SK-N-SH (cell line): Measurements from ENCODE around the gene RNF130. TPM values are rescaled to one million over a fixed set of nuclear protein-coding genes. Genes with fewer than 3 reads are reported as not detected.

ENCODE experiments used
- CTCF ChIA-PET: fragments of 300-600, 350-600 bp; formaldehyde crosslinking; extraction: SDS; loops from one replicate; lab custom pipeline; 2021; lab: Yijun Ruan, JAX
- POLR2A ChIA-PET: fragments of 350-600 bp; sonication (Branson Sonifier 250); formaldehyde crosslinking; extraction: SDS; loops from one replicate; lab custom pipeline; 2020; ENCODE audit warnings: antibody characterized with exemption, inconsistent platforms; lab: Yijun Ruan, JAX
- DNase-seq: peaks from one replicate; pipeline ENCODE4 v3.0.0; 2012
- H2AFZ ChIP-seq: fragments of 200-600 bp; sonication (generic); 2 replicates; pipeline ENCODE4 v1.8.1; 2016; ENCODE audit warnings: antibody characterized with exemption, mild to moderate bottlenecking, low read depth
- H3F3A ChIP-seq: fragments of 200-600 bp; sonication (generic); replicated peaks from 2 replicates; pipeline ENCODE3; 2016; ENCODE audit warnings: antibody characterized with exemption, mild to moderate bottlenecking; ENCODE audit not compliant: insufficient read depth
- H3K27ac ChIP-seq, 2 experiments: fragments of 200-500 bp in 1 of 2; fragments of 200-600 bp in 1 of 2; sonication (Bioruptor generic) in 1 of 2; sonication (generic), shearing (Covaris generic) in 1 of 2; 2 replicates each; pipeline versions ENCODE4 v1.5.1 to v1.6.1; 2014 to 2016; ENCODE audit warnings: low read depth in 2 of 2, inconsistent platforms in 1 of 2, low read length in 1 of 2, mild to moderate bottlenecking in 1 of 2, mixed read lengths in 1 of 2
- H3K27me3 ChIP-seq: fragments of 200-600 bp; sonication (generic), shearing (Covaris generic); 2 replicates; pipeline ENCODE4 v1.6.1; 2016; ENCODE audit warnings: mixed run types; ENCODE audit not compliant: insufficient read depth
- H3K36me3 ChIP-seq, 2 experiments: fragments of 200-500 bp in 1 of 2; fragments of 200-600 bp in 1 of 2; sonication (Bioruptor generic) in 1 of 2; sonication (generic) in 1 of 2; replicated peaks in 1 of 2; 2 replicates each; pipeline versions ENCODE3 to v1.5.1; 2014 to 2016; ENCODE audit warnings: low read length in 1 of 2, mild to moderate bottlenecking in 1 of 2; ENCODE audit not compliant: insufficient read depth in 2 of 2, control insufficient read depth in 1 of 2
- H3K4me1 ChIP-seq, 2 experiments: fragments of 200-500 bp in 1 of 2; fragments of 200-600 bp in 1 of 2; sonication (Bioruptor generic) in 1 of 2; sonication (generic), shearing (Covaris generic) in 1 of 2; 2 replicates each; pipeline versions ENCODE4 v1.5.1 to v1.6.1; 2014 to 2016; ENCODE audit warnings: low read depth in 1 of 2, low read length in 1 of 2, mixed run types in 1 of 2; ENCODE audit not compliant: insufficient read depth in 2 of 2, control insufficient read depth in 1 of 2
- H3K4me2 ChIP-seq: fragments of 200-600 bp; sonication (generic), shearing (Covaris generic); 2 replicates; pipeline ENCODE4 v1.6.1; 2017; ENCODE audit warnings: mixed run types
- H3K4me3 ChIP-seq, 2 experiments: fragments of 200-500 bp in 1 of 2; fragments of 200-600 bp in 1 of 2; sonication (Bioruptor generic) in 1 of 2; sonication (generic), shearing (Covaris generic) in 1 of 2; 2 replicates each; pipeline versions ENCODE4 v1.5.1 to v1.8.1; 2014 to 2016; ENCODE audit warnings: low read depth in 2 of 2, inconsistent platforms in 1 of 2, low read length in 1 of 2, mild to moderate bottlenecking in 1 of 2, mixed read lengths in 1 of 2, moderate library complexity in 1 of 2
- H3K79me2 ChIP-seq: fragments of 200-600 bp; sonication (generic); 2 replicates; pipeline ENCODE4 v1.8.1; 2017; ENCODE audit warnings: mild to moderate bottlenecking; ENCODE audit not compliant: insufficient read depth
- H3K9ac ChIP-seq: fragments of 200-600 bp; sonication (generic); 2 replicates; pipeline ENCODE4 v1.6.1; 2017; ENCODE audit warnings: mixed run types
- H3K9me2 ChIP-seq: fragments of 200-600 bp; sonication (generic); 2 replicates; pipeline ENCODE4 v1.6.1; 2017; ENCODE audit warnings: mixed run types
- H3K9me3 ChIP-seq: fragments of 200-600 bp; sonication (generic); 2 replicates; pipeline ENCODE4 v1.6.1; 2017; ENCODE audit warnings: mixed run types, mild to moderate bottlenecking, moderate library complexity
- H4K20me1 ChIP-seq: fragments of 200-600 bp; sonication (generic); 2 replicates; pipeline ENCODE4 v1.6.1; 2017; ENCODE audit warnings: mild to moderate bottlenecking, mixed run types; ENCODE audit not compliant: insufficient read depth
- CHD2 ChIP-seq: fragments of 150-350 bp; IDR thresholded peaks from 2 replicates; pipeline ENCODE4 v1.6.1; 2018; ENCODE audit warnings: low read length; ENCODE audit not compliant: partially characterized antibody
- ELF1 ChIP-seq: IDR thresholded peaks from 2 replicates; pipeline ENCODE4 v1.4.0; 2012
- EZH2phosphoT487 ChIP-seq: fragments of 200-600 bp; sonication (generic); IDR thresholded peaks from 2 replicates; pipeline ENCODE4 v1.6.1; 2017; ENCODE audit warnings: low read depth, mixed run types, mild to moderate bottlenecking, antibody characterized with exemption, moderate library complexity, borderline replicate concordance
- FOSL2 ChIP-seq: IDR thresholded peaks from 2 replicates; pipeline ENCODE4 v1.4.0; 2012; ENCODE audit warnings: low read depth, mild to moderate bottlenecking, moderate library complexity, borderline replicate concordance
- FOXJ3 ChIP-seq: sonication (generic); formaldehyde crosslinking; IDR thresholded peaks from 2 replicates; pipeline ENCODE4 v1.5.1; 2020; ENCODE audit warnings: mild to moderate bottlenecking, missing genetic modification reagents
- JUND ChIP-seq: IDR thresholded peaks from 2 replicates; pipeline ENCODE4 v1.4.0; 2012
- MXI1 ChIP-seq: IDR thresholded peaks from 2 replicates; pipeline ENCODE4 v1.6.1; 2012; ENCODE audit warnings: mild to moderate bottlenecking, low read depth, low read length, improper control_type of control experiment
- NRF1 ChIP-seq: IDR thresholded peaks from 2 replicates; pipeline ENCODE4 v1.6.1; 2012; ENCODE audit warnings: low read depth, mild to moderate bottlenecking, low read length
- RAD21 ChIP-seq: IDR thresholded peaks from 2 replicates; pipeline ENCODE4 v1.6.1; 2012; ENCODE audit warnings: mild to moderate bottlenecking, low read length
- RFX5 ChIP-seq: IDR thresholded peaks from 2 replicates; pipeline ENCODE4 v1.6.1; 2012; ENCODE audit warnings: mild to moderate bottlenecking, improper control_type of control experiment, low read length
- RXRA ChIP-seq: IDR thresholded peaks from 2 replicates; pipeline ENCODE4 v1.4.0; 2012; ENCODE audit warnings: low read depth, mild to moderate bottlenecking, borderline replicate concordance
- SMC3 ChIP-seq: IDR thresholded peaks from 2 replicates; pipeline ENCODE4 v1.6.1; 2012; ENCODE audit warnings: low read depth, low read length, improper control_type of control experiment
- TAF1 ChIP-seq: IDR thresholded peaks from 2 replicates; pipeline ENCODE4 v1.6.1; 2012; ENCODE audit warnings: low read depth, mild to moderate bottlenecking, low read length, moderate library complexity, borderline replicate concordance
- TEAD4 ChIP-seq: IDR thresholded peaks from 2 replicates; pipeline ENCODE4 v1.4.0; 2012; ENCODE audit warnings: mild to moderate bottlenecking, borderline replicate concordance; ENCODE audit not compliant: insufficient read depth
- YY1 ChIP-seq: IDR thresholded peaks from 2 replicates; pipeline ENCODE4 v1.4.0; 2012; ENCODE audit warnings: low read depth, mild to moderate bottlenecking
- WGBS: methylation state at CpG from one replicate; pipeline ENCODE4 v1.1.6; 2017; ENCODE audit warnings: low lambda C conversion rate; 5-methylcytosine and 5-hydroxymethylcytosine counted together
- polyA plus RNA-seq, 3 experiments: library from polyadenylated mRNA; depleted of rRNA; stranded (reverse); fragments of >200 nt; gene quantifications; 2 replicates each; pipeline ENCODE4 v1.2.3, GENCODE V29; 2012
- TF ChIP-seq, protein P1 (sequence below): fragments of 200-600 bp; sonication (generic); IDR thresholded peaks from 2 replicates; pipeline ENCODE4 v1.6.1; 2017; ENCODE audit warnings: antibody characterized with exemption, mild to moderate bottlenecking, moderate library complexity
- TF ChIP-seq, protein P2 (sequence below): IDR thresholded peaks from 2 replicates; pipeline ENCODE4 v1.6.1; 2012; ENCODE audit warnings: mild to moderate bottlenecking, low read depth, low read length, moderate library complexity
- TF ChIP-seq, protein P3 (sequence below): fragments of 150-350 bp; IDR thresholded peaks from 2 replicates; pipeline ENCODE4 v1.6.1; 2016; ENCODE audit warnings: mild to moderate bottlenecking, low read depth, low read length
- TF ChIP-seq, protein P4 (sequence below): IDR thresholded peaks from 2 replicates; pipeline ENCODE4 v1.4.0; 2012; ENCODE audit warnings: low read depth

Gene RNF130
- polyA plus RNA-seq, 1 of the 3 experiments (the other 2 are of a cell fraction): 41.4 TPM

DNA sequence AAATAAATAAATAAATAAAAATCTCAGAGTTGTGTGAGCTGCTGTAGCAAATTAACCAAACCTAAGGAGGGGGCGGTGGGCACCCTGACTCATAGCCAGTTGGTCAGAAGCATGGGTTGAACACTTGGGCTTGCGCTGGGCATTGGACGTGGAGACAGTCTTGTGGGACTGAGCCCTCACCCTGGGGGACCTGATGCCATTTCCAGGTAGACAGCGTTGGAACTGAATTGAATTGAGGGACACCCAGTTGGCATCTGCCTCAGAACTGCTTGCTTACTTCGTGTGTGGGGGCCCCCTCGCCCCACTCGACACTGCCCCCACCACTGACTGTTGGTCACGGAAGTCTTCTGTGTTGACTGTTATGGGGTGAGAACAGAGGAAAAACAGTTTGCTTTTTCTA is 144.9 kb downstream of the RNF130 start:
- no peaks in the 10 kb centered on the region for H4K20me1 ChIP-seq
- no peak for DNase-seq
- WGBS: 83% methylated on average over 8 of the region's 8 CpGs
- H3K4me2 ChIP-seq: no peak overlapping the region
- H3K4me3 ChIP-seq: no peak overlapping the region
- no peaks in the 10 kb centered on the region for H3K36me3 ChIP-seq
- no peak overlapping the region for H2AFZ ChIP-seq
- no peaks in the 10 kb centered on the region for H3K79me2 ChIP-seq
- no peaks in the 10 kb centered on the region for H3K4me1 ChIP-seq
- H3F3A ChIP-seq: no peaks in the 10 kb centered on the region
- no peak overlapping the region for H3K9ac ChIP-seq
- TF ChIP-seq, protein P1, sequence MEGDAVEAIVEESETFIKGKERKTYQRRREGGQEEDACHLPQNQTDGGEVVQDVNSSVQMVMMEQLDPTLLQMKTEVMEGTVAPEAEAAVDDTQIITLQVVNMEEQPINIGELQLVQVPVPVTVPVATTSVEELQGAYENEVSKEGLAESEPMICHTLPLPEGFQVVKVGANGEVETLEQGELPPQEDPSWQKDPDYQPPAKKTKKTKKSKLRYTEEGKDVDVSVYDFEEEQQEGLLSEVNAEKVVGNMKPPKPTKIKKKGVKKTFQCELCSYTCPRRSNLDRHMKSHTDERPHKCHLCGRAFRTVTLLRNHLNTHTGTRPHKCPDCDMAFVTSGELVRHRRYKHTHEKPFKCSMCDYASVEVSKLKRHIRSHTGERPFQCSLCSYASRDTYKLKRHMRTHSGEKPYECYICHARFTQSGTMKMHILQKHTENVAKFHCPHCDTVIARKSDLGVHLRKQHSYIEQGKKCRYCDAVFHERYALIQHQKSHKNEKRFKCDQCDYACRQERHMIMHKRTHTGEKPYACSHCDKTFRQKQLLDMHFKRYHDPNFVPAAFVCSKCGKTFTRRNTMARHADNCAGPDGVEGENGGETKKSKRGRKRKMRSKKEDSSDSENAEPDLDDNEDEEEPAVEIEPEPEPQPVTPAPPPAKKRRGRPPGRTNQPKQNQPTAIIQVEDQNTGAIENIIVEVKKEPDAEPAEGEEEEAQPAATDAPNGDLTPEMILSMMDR: no peak
- TF ChIP-seq TAF1: no peak
- TF ChIP-seq ELF1: no peak
- TF ChIP-seq RXRA: no peak
- no peak for TF ChIP-seq TEAD4
- TF ChIP-seq EZH2phosphoT487: no peak
- no peak for TF ChIP-seq RAD21
- TF ChIP-seq YY1: no peak
- TF ChIP-seq, protein P2, sequence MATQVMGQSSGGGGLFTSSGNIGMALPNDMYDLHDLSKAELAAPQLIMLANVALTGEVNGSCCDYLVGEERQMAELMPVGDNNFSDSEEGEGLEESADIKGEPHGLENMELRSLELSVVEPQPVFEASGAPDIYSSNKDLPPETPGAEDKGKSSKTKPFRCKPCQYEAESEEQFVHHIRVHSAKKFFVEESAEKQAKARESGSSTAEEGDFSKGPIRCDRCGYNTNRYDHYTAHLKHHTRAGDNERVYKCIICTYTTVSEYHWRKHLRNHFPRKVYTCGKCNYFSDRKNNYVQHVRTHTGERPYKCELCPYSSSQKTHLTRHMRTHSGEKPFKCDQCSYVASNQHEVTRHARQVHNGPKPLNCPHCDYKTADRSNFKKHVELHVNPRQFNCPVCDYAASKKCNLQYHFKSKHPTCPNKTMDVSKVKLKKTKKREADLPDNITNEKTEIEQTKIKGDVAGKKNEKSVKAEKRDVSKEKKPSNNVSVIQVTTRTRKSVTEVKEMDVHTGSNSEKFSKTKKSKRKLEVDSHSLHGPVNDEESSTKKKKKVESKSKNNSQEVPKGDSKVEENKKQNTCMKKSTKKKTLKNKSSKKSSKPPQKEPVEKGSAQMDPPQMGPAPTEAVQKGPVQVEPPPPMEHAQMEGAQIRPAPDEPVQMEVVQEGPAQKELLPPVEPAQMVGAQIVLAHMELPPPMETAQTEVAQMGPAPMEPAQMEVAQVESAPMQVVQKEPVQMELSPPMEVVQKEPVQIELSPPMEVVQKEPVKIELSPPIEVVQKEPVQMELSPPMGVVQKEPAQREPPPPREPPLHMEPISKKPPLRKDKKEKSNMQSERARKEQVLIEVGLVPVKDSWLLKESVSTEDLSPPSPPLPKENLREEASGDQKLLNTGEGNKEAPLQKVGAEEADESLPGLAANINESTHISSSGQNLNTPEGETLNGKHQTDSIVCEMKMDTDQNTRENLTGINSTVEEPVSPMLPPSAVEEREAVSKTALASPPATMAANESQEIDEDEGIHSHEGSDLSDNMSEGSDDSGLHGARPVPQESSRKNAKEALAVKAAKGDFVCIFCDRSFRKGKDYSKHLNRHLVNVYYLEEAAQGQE: no peak
- no peak for TF ChIP-seq MXI1
- TF ChIP-seq JUND: no peak
- no peak for TF ChIP-seq FOSL2
- no peak for TF ChIP-seq RFX5
- TF ChIP-seq, protein P3, sequence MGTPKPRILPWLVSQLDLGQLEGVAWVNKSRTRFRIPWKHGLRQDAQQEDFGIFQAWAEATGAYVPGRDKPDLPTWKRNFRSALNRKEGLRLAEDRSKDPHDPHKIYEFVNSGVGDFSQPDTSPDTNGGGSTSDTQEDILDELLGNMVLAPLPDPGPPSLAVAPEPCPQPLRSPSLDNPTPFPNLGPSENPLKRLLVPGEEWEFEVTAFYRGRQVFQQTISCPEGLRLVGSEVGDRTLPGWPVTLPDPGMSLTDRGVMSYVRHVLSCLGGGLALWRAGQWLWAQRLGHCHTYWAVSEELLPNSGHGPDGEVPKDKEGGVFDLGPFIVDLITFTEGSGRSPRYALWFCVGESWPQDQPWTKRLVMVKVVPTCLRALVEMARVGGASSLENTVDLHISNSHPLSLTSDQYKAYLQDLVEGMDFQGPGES: no peak
- TF ChIP-seq SMC3: no peak
- TF ChIP-seq NRF1: no peak
- no peak for TF ChIP-seq FOXJ3
- TF ChIP-seq, protein P4, sequence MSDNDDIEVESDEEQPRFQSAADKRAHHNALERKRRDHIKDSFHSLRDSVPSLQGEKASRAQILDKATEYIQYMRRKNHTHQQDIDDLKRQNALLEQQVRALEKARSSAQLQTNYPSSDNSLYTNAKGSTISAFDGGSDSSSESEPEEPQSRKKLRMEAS: no peak
- no peak for TF ChIP-seq CHD2
- CTCF ChIA-PET: no interaction called here
- no peaks in the 10 kb centered on the region for H3K27me3 ChIP-seq
- POLR2A ChIA-PET: no interaction called here
- H3K9me2 ChIP-seq: no peaks in the 10 kb centered on the region
- no peak overlapping the region for H3K27ac ChIP-seq
- no peaks in the 10 kb centered on the region for H3K9me3 ChIP-seq
